Measurements from ENCODE around the gene KRTAP10-1.

DNA sequence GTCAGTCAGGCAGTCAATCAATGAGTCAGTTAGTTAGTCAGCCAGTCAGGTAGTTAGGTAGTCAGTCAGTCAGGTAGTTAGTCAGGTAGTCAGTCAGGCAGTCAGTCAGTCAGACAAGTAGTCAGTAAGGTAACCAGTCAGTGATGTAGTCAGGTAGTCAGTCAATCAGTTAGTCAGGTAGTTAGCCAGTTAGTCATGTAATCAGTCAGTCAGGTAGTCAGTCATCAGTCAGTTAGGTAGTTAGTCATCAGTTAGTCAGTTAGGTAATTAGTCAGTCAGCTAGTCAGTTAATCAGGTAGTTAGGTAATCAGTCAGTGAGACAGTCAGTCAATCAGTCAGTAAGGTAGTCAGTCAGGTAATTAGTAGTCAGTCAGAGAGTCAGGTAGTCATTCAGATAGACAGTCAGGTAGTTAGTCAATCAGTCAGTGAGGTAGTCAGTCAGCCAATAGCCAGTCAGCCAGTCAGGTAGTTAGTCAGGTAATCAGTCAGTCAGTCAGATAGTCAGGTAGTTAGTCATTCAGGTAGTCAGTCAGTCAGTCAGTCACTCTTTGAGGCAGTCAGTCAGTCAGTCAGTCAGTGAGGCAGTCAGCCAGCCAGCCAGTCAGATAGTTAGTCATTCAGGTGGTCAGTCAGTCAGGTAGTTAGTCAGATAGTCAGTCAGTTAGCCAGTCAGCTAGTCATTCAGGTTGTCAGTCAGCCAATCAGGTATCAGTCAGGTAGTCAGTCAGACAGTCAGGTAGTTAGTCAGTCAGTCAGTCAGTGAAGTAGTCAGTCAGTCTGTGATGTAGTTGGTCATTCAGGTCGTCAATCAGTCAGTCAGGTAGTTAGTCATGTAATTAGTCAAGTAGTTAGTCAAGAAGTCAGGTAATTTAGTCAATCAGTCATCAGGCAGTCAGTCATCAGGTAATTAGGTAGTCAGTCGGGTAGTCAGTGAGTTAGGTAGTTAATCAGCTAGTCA lies 15.3 kb downstream of the KRTAP10-1 start:
- TF ChIP-seq, protein P1, sequence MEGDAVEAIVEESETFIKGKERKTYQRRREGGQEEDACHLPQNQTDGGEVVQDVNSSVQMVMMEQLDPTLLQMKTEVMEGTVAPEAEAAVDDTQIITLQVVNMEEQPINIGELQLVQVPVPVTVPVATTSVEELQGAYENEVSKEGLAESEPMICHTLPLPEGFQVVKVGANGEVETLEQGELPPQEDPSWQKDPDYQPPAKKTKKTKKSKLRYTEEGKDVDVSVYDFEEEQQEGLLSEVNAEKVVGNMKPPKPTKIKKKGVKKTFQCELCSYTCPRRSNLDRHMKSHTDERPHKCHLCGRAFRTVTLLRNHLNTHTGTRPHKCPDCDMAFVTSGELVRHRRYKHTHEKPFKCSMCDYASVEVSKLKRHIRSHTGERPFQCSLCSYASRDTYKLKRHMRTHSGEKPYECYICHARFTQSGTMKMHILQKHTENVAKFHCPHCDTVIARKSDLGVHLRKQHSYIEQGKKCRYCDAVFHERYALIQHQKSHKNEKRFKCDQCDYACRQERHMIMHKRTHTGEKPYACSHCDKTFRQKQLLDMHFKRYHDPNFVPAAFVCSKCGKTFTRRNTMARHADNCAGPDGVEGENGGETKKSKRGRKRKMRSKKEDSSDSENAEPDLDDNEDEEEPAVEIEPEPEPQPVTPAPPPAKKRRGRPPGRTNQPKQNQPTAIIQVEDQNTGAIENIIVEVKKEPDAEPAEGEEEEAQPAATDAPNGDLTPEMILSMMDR (IDR thresholded peaks at IDR 0.05): no peak
- no peak for TF ChIP-seq EP300 (IDR thresholded peaks at IDR 0.05)

Data from ovary (tissue), 3 donors.